Erythroblast (primary cell): ENCODE data around the gene SCGB3A1.

Experiments used
- GATA1 ChIP-seq: IDR thresholded peaks from 2 replicates; pipeline ENCODE4 v1.6.1; 2011; ENCODE audit warnings: low read depth, mild to moderate bottlenecking, control low read depth, low read length, moderate library complexity
- POLR2A ChIP-seq: IDR thresholded peaks from 2 replicates; pipeline ENCODE4 v1.6.1; 2011; ENCODE audit warnings: mild to moderate bottlenecking, low read length

GRCh38 chr5:180541710-180542109 is 49.6 kb downstream of the SCGB3A1 start:
- TF ChIP-seq POLR2A = no peak
- TF ChIP-seq GATA1 = no peak
